Head of caudate nucleus (tissue), 42 donors: ENCODE results near the gene KRTAP4-4.
"Not testable (repeated sequence)": the region's sequence is repeated elsewhere in the genome, so short reads cannot be mapped to it uniquely, and the experiment has no call there.

Source experiments
- DNase-seq, 42 donors: peaks; one replicate each; pipeline versions ENCODE4 v3.0.0 to v3.0.0-alpha.2; 2020 to 2021; ENCODE audit warnings: mixed read lengths in 7 of 42
- intact Hi-C: fragments of 100-400 bp; cut with DNase I; formaldehyde crosslinking; loops from one replicate; pipeline ENCODE4 v1.15.0; 2022

KRTAP4-4 gene

GRCh38 chr17:41160648-41161047, at the start of gene KRTAP4-4:
Gene KRTAP4-4 (minus strand): TSS chr17:41160748. CDS start chr17:41160691, 57 bp downstream.
- DNase-seq: no peak
- intact Hi-C loops: no loop called here

- intact Hi-C loops: no loop called here
- DNase-seq: no peak
Measured at GRCh38 chr17:41199421-41200078, 39.0 kb upstream of the KRTAP4-4 start.

- intact Hi-C loops: no loop called here
- no peak for DNase-seq
Measured at GRCh38 chr17:41196068-41196467, 35.5 kb upstream of the KRTAP4-4 start.

- DNase-seq: no peak
- intact Hi-C loops: no loop called here
Measured at GRCh38 chr17:41190328-41190727, 29.8 kb upstream of the KRTAP4-4 start.

- intact Hi-C loops, DNase-seq: not testable (repeated sequence)
Measured at GRCh38 chr17:41189837-41190318, 29.3 kb upstream of the KRTAP4-4 start, which contains the start of gene KRTAP9-1. Gene KRTAP9-1 (plus strand): TSS chr17:41189887. CDS start chr17:41189887, 0 bp downstream.

- intact Hi-C loops: no loop called here
- no peak for DNase-seq
Measured at GRCh38 chr17:41186872-41187271, 26.3 kb upstream of the KRTAP4-4 start.

GRCh38 chr17:41185001-41185400, 24.5 kb upstream of the KRTAP4-4 start:
- intact Hi-C loops: no loop called here
- no peak for DNase-seq

GRCh38 chr17:41184480-41184961, 24.0 kb upstream of the KRTAP4-4 start, which contains the start of gene KRTAP4-1:
Gene KRTAP4-1 (minus strand): TSS chr17:41184911. CDS start chr17:41184854, 57 bp downstream.
- intact Hi-C loops: no loop called here
- no peak for DNase-seq

- DNase-seq: no peak
- intact Hi-C loops: no loop called here
Measured at GRCh38 chr17:41178843-41179616, 18.5 kb upstream of the KRTAP4-4 start.

GRCh38 chr17:41178341-41178740, 17.8 kb upstream of the KRTAP4-4 start:
- intact Hi-C loops: no loop called here
- DNase-seq: no peak

- intact Hi-C loops: no loop called here
- no peak for DNase-seq
Measured at GRCh38 chr17:41177727-41178271, 17.3 kb upstream of the KRTAP4-4 start, which contains the start of gene KRTAP4-2. Gene KRTAP4-2 (minus strand): TSS chr17:41178221. CDS start chr17:41178164, 57 bp downstream.

- intact Hi-C loops: no loop called here
Measured at GRCh38 chr17:41176744-41177387, 16.3 kb upstream of the KRTAP4-4 start.

GRCh38 chr17:41171886-41172285, 11.3 kb upstream of the KRTAP4-4 start:
- DNase-seq: no peak
- intact Hi-C loops: no loop called here

More at GRCh38 chr17:41176744-41177387, 16.3 kb upstream of the KRTAP4-4 start:
- DNase-seq: no peak

- intact Hi-C loops: no loop called here
- no peak for DNase-seq
Measured at GRCh38 chr17:41168121-41168520, 7.6 kb upstream of the KRTAP4-4 start, which contains the start of gene KRTAP4-3. Gene KRTAP4-3 (minus strand): TSS chr17:41168221. CDS start chr17:41168172, 49 bp downstream.

GRCh38 chr17:41167561-41167960, 7.0 kb upstream of the KRTAP4-4 start:
- no peak for DNase-seq

GRCh38 chr17:41163828-41164227, 3.3 kb upstream of the KRTAP4-4 start:
- intact Hi-C loops: no loop called here
- no peak for DNase-seq

More at GRCh38 chr17:41167561-41167960, 7.0 kb upstream of the KRTAP4-4 start:
- intact Hi-C loops: no loop called here

- intact Hi-C loops: not testable (repeated sequence)
Measured at GRCh38 chr17:41160190-41160589, 358 bp downstream of the KRTAP4-4 start.

GRCh38 chr17:41153856-41154255, 6.7 kb downstream of the KRTAP4-4 start:
- peak in 7 of 42 donors; percentile 1 to 16 (median 9) for DNase-seq

More at GRCh38 chr17:41160190-41160589, 358 bp downstream of the KRTAP4-4 start:
- DNase-seq: not testable (repeated sequence)

GRCh38 chr17:41151525-41151924, 9.0 kb downstream of the KRTAP4-4 start:
- intact Hi-C loops: no loop called here
- no peak for DNase-seq

More at GRCh38 chr17:41153856-41154255, 6.7 kb downstream of the KRTAP4-4 start:
- intact Hi-C loops: no loop called here
